H1 (cell line): ENCODE results near the gene EMC10. TPM values are rescaled to one million over a fixed set of nuclear protein-coding genes. Genes with fewer than 3 reads are reported as not detected.

Source experiments
- CTCF ChIA-PET: fragments of 300-600 bp; sonication (Branson Sonifier 250); formaldehyde crosslinking; loops from one replicate; lab custom pipeline; 2021; ENCODE audit not compliant: partially characterized antibody; lab: Charles Lee
- POLR2A ChIA-PET: fragments of 300-600 bp; sonication (Branson Sonifier 250); formaldehyde crosslinking; loops from one replicate; lab custom pipeline; 2021; ENCODE audit warnings: inconsistent platforms; ENCODE audit not compliant: partially characterized antibody; lab: Charles Lee
- DNase-seq, 2 experiments: peaks; one replicate each; pipeline versions ENCODE4 v3.0.0 to v3.0.0-alpha.2; 2010 to 2022; ENCODE audit warnings: low spot score in 2 of 2, low read depth in 1 of 2, mixed read lengths in 1 of 2
- FAIRE-seq: peaks from 2 replicates; lab custom pipeline; 2011; peaks lifted over from hg19 to GRCh38; lab: Jason Lieb, UNC
- H2AFZ ChIP-seq: 2 replicates; pipeline ENCODE4 v1.8.1; 2012; ENCODE audit warnings: low read length, inconsistent platforms
- H2AK5ac ChIP-seq: 2 replicates; pipeline ENCODE4 v1.6.1; 2013; ENCODE audit warnings: low read depth, low read length
- H2BK120ac ChIP-seq: replicated peaks from 2 replicates; pipeline ENCODE3; 2013; ENCODE audit warnings: low read depth, low read length, inconsistent platforms
- H2BK12ac ChIP-seq: 2 replicates; pipeline ENCODE4 v1.6.1; 2013; ENCODE audit warnings: low read depth, low read length
- H2BK15ac ChIP-seq: 2 replicates; pipeline ENCODE4 v1.6.1; 2013; ENCODE audit warnings: low read length
- H2BK20ac ChIP-seq: 2 replicates; pipeline ENCODE4 v1.6.1; 2013; ENCODE audit warnings: low read length
- H2BK5ac ChIP-seq: 2 replicates; pipeline ENCODE4 v1.6.1; 2013; ENCODE audit warnings: low read depth, low read length
- H3K14ac ChIP-seq: 2 replicates; pipeline ENCODE4 v1.6.1; 2013; ENCODE audit warnings: inconsistent platforms; ENCODE audit not compliant: insufficient read length
- H3K18ac ChIP-seq: 2 replicates; pipeline ENCODE4 v1.6.1; 2013; ENCODE audit warnings: low read length; ENCODE audit errors: extremely low read depth
- H3K23ac ChIP-seq: 2 replicates; pipeline ENCODE4 v1.6.1; 2013; ENCODE audit warnings: inconsistent platforms; ENCODE audit not compliant: insufficient read length
- H3K23me2 ChIP-seq: 2 replicates; pipeline ENCODE4 v1.6.1; 2013; ENCODE audit warnings: low read depth, low read length
- H3K27ac ChIP-seq: 2 replicates; pipeline ENCODE4 v1.6.1; 2011; ENCODE audit warnings: low read depth, low read length, inconsistent platforms
- H3K27me3 ChIP-seq, 4 experiments: replicated peaks in 1 of 4; 1 replicate in 1 of 4; 2 replicates in 3 of 4; pipeline versions ENCODE4 v1.6.1 to v1.8.1; 2011 to 2013; ENCODE audit warnings: low read length in 3 of 4, mild to moderate bottlenecking in 3 of 4, inconsistent platforms in 2 of 4, mixed read lengths in 2 of 4, moderate library complexity in 1 of 4; ENCODE audit not compliant: control insufficient read depth in 3 of 4, insufficient read depth in 3 of 4; ENCODE audit errors: extremely low read depth in 1 of 4
- H3K36me3 ChIP-seq, 4 experiments: 2 replicates each; pipeline versions ENCODE4 v1.6.1 to v1.8.1; 2011 to 2013; ENCODE audit warnings: mild to moderate bottlenecking in 4 of 4, low read length in 3 of 4, moderate library complexity in 2 of 4, control low read depth in 1 of 4, inconsistent platforms in 1 of 4; ENCODE audit not compliant: insufficient read depth in 4 of 4, control insufficient read depth in 2 of 4
- H3K4ac ChIP-seq: replicated peaks from 2 replicates; pipeline ENCODE3; 2013; ENCODE audit warnings: low read length, low read depth, mixed read lengths, inconsistent platforms; ENCODE audit not compliant: insufficient read length
- H3K4me1 ChIP-seq, 4 experiments: replicated peaks in 1 of 4; 1 replicate in 1 of 4; 2 replicates in 3 of 4; pipeline versions ENCODE4 v1.6.1 to v1.8.1; 2011 to 2013; ENCODE audit warnings: low read length in 3 of 4, inconsistent platforms in 2 of 4, mixed read lengths in 1 of 4; ENCODE audit not compliant: insufficient read depth in 4 of 4, control insufficient read depth in 3 of 4
- H3K4me2 ChIP-seq, 2 experiments: 2 replicates each; pipeline versions ENCODE4 v1.6.1 to v1.8.1; 2011 to 2013; ENCODE audit warnings: low read depth in 2 of 2, low read length in 2 of 2, control low read depth in 1 of 2, inconsistent platforms in 1 of 2, mild to moderate bottlenecking in 1 of 2; ENCODE audit not compliant: insufficient read depth in 1 of 2
- H3K4me3 ChIP-seq, 4 experiments: fragments of 200-600, 300-600 bp in 1 of 4; sonication (generic), shearing (Covaris generic), sonication (Bioruptor Twin) in 1 of 4; 2 replicates each; pipeline versions ENCODE4 v1.5.1 to v1.8.1; 2011 to 2016; ENCODE audit warnings: low read length in 4 of 4, low read depth in 3 of 4, control low read depth in 2 of 4, inconsistent platforms in 2 of 4, mild to moderate bottlenecking in 2 of 4, mixed read lengths in 1 of 4, moderate library complexity in 1 of 4; ENCODE audit not compliant: insufficient read depth in 2 of 4; ENCODE audit errors: extremely low read depth in 1 of 4
- H3K56ac ChIP-seq: replicated peaks from 2 replicates; pipeline ENCODE3; 2013; ENCODE audit warnings: low read depth, mild to moderate bottlenecking, mixed read lengths, low read length, inconsistent platforms; ENCODE audit not compliant: insufficient read length
- H3K79me1 ChIP-seq: 2 replicates; pipeline ENCODE4 v1.6.1; 2013; ENCODE audit warnings: low read depth, low read length, control low read depth
- H3K79me2 ChIP-seq, 2 experiments: 2 replicates each; pipeline versions ENCODE4 v1.6.1 to v1.8.1; 2012 to 2013; ENCODE audit warnings: low read length in 2 of 2, mild to moderate bottlenecking in 2 of 2, inconsistent platforms in 1 of 2; ENCODE audit not compliant: insufficient read depth in 2 of 2, control insufficient read depth in 1 of 2
- H3K9ac ChIP-seq, 4 experiments: replicated peaks in 1 of 4; 1 replicate in 1 of 4; 2 replicates in 3 of 4; pipeline versions ENCODE4 v1.6.1 to v1.8.1; 2011 to 2013; ENCODE audit warnings: low read depth in 3 of 4, low read length in 3 of 4, control low read depth in 2 of 4, mild to moderate bottlenecking in 2 of 4, moderate library complexity in 2 of 4, inconsistent platforms in 1 of 4; ENCODE audit errors: extremely low read depth in 1 of 4
- H3K9me3 ChIP-seq, 2 experiments: 2 replicates each; pipeline versions ENCODE4 v1.6.1 to v1.8.1; 2012 to 2013; ENCODE audit warnings: mild to moderate bottlenecking in 2 of 2, moderate library complexity in 2 of 2, control low read depth in 1 of 2, inconsistent platforms in 1 of 2, low read depth in 1 of 2, low read length in 1 of 2, mixed read lengths in 1 of 2; ENCODE audit not compliant: insufficient read depth in 2 of 2
- H4K20me1 ChIP-seq, 2 experiments: replicated peaks in 1 of 2; 2 replicates each; pipeline versions ENCODE3 to v1.8.1; 2011 to 2013; ENCODE audit warnings: inconsistent platforms in 2 of 2, low read length in 2 of 2, mild to moderate bottlenecking in 1 of 2; ENCODE audit not compliant: insufficient read depth in 2 of 2, control insufficient read depth in 1 of 2
- H4K5ac ChIP-seq: 2 replicates; pipeline ENCODE4 v1.6.1; 2013; ENCODE audit warnings: low read length, low read depth, mixed read lengths, inconsistent platforms; ENCODE audit not compliant: insufficient read length
- H4K8ac ChIP-seq: 2 replicates; pipeline ENCODE4 v1.8.0; 2013; ENCODE audit warnings: mild to moderate bottlenecking, moderate library complexity, low read length, inconsistent platforms; ENCODE audit not compliant: insufficient read depth; ENCODE audit errors: extremely low read depth
- H4K91ac ChIP-seq: replicated peaks from 2 replicates; pipeline ENCODE3; 2013; ENCODE audit warnings: low read length, mixed read lengths, inconsistent platforms; ENCODE audit not compliant: insufficient read length
- JUN ChIP-seq: IDR thresholded peaks from 2 replicates; pipeline ENCODE4 v1.6.1; 2011; ENCODE audit warnings: low read depth, mild to moderate bottlenecking, improper control_type of control experiment, low read length
- POLR2A ChIP-seq, 2 experiments: IDR thresholded peaks; 1 replicate in 1 of 2; 2 replicates in 1 of 2; pipeline ENCODE4 v1.6.1; 2011; ENCODE audit warnings: low read depth in 2 of 2, low read length in 2 of 2, mild to moderate bottlenecking in 2 of 2; ENCODE audit errors: control extremely low read depth in 1 of 2
- POLR2AphosphoS5 ChIP-seq: IDR thresholded peaks from 2 replicates; pipeline ENCODE4 v1.6.1; 2011; ENCODE audit warnings: low read depth, low read length
- TAF1 ChIP-seq: IDR thresholded peaks from 2 replicates; pipeline ENCODE4 v1.6.1; 2011; ENCODE audit warnings: mild to moderate bottlenecking, low read depth, low read length
- WGBS, 2 experiments: shearing (Covaris generic) in 1 of 2; methylation state at CpG; one replicate each; pipeline versions ENCODE4 v1.1.6 to v1.1.7; 2013 to 2015; ENCODE audit warnings: low lambda C conversion rate in 2 of 2, mixed read lengths in 2 of 2, inconsistent platforms in 1 of 2, low coverage in 1 of 2, missing lambda C conversion rate in 1 of 2; ENCODE audit not compliant: insufficient replicate concordance in 2 of 2, insufficient coverage in 1 of 2, insufficient read length in 1 of 2; ENCODE audit errors: extremely low coverage in 1 of 2, missing lambda C conversion rate in 1 of 2; 5-methylcytosine and 5-hydroxymethylcytosine counted together
- polyA plus RNA-seq, 7 experiments: library from polyadenylated mRNA; depleted of rRNA in 3 of 7; stranded (reverse) in 5 of 7; unstranded in 2 of 7; fragments of >200 nt in 5 of 7; fragments of 200-250 nt in 2 of 7; gene quantifications; 1 replicate in 5 of 7; 2 replicates in 1 of 7; 4 replicates in 1 of 7; pipeline versions ENCODE4 v1.2.1 to v1.2.3, GENCODE V29; 2011 to 2013; ENCODE audit warnings: missing spikeins in 2 of 7, mixed read lengths in 2 of 7
- total RNA-seq: library from RNA; stranded (reverse); fragmentation: NEBNext Ultra II Directional; extraction: Animal tissue kit (Norgen Biotek cat#: 25700); gene quantifications from 2 replicates; pipeline ENCODE4 v1.2.1, GENCODE V29; 2021

EMC10 gene
- total and polyA plus RNA-seq, 2 of the 8 experiments (the other 6 are each of a cell fraction or from before 2014, with no cell fraction given) = 77.6 to 103 TPM

DNA sequence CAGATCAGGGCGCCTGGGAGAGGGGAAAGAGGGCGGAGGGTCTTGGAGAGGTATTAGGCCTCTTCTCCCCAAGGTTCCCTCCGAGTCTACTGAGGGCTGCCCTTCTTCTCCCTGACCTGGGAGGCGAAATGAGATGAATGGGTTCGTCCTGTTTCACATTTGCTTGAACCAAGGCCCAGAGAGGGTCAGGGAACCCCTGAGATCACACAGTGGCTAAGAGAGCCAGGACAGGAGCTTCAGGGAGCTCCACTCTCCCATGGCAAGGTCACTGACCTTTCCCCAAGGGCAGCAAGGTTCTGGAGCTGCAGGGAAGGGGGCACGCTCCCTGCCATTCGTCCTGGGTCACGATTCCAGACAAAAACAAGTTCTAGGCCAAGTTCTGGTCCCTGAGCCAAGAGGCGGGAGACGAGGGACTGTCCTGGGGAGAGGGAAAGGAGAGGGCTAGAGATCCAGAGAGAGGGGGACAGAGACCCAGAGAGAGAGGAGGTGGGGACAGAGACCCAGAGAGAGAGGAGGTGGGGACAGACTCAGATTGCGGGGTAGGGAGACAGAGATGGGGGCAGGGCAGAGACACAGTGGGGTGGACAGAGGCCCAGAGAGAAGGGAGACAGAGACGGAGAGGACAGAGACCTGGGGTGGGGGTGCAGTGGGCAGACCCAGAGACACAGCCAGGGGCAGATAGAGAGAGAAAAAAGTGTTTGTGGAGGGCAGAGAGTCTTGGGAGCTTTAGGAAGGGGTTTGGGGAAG, 36.9 kb downstream of the EMC10 start:
- Histone ChIP-seq H2BK12ac (no peak overlapping the region), H3K4me1 (peaks cover 0 to 6% (median 4%) of the 10 kb centered on the region in 4 experiments; a peak in 4 of 7 replicates), H3K9ac (no peak overlapping the region; a peak in 1 of 7 replicates), H3K56ac (no peak overlapping the region), H3K18ac (no peak overlapping the region), H4K20me1 (peaks cover 1 to 3% of the 10 kb centered on the region in 2 experiments), H2BK5ac (no peak overlapping the region), H3K4ac (no peak overlapping the region), H3K14ac (no peak overlapping the region), H3K36me3 (peaks cover 0 to 9% (median 0%) of the 10 kb centered on the region in 4 experiments; a peak in 2 of 8 replicates), H3K9me3 (no peaks in the 10 kb centered on the region; a peak in 1 of 4 replicates), H3K4me3 (no peak overlapping the region), H3K79me1 (no peaks in the 10 kb centered on the region), H4K91ac (no peak overlapping the region), H2AFZ (no peak overlapping the region), H2AK5ac (no peak overlapping the region), H3K23me2 (no peaks in the 10 kb centered on the region; the same call in 1 of the 2 replicates), H4K5ac (no peak overlapping the region), H4K8ac (no peak overlapping the region), H2BK15ac (no peak overlapping the region), H2BK120ac (no peak overlapping the region), H3K23ac (no peak overlapping the region), H3K27ac (no peak overlapping the region), H2BK20ac (no peak overlapping the region), H3K4me2 (no peak overlapping the region), H3K27me3 (peaks cover 0 to 19% (median 12%) of the 10 kb centered on the region in 4 experiments; a peak in 6 of 7 replicates), H3K79me2 (no peaks in the 10 kb centered on the region)
- POLR2A ChIA-PET = interaction anchor here (1.3 kb wide), 1 partner anchor 280 kb away, joined by 3 read pairs; no protein-coding TSS in a partner anchor
- TF ChIP-seq JUN (no peak), TAF1 (no peak), POLR2AphosphoS5 (no peak), POLR2A (IDR thresholded peaks at IDR 0.05; ENCODE audit: control extremely low read depth in 1 of 2, low read depth in 2 of 2, low read length in 2 of 2) (no peak)
- CTCF ChIA-PET = interaction anchor here (0.6 to 19.3 kb wide), 4 partner anchors 24 to 171 kb away, joined by 3 to 206 read pairs (median 4); no protein-coding TSS in a partner anchor
- FAIRE-seq = no peak
- WGBS, 2 experiments = 84% methylated on average over 10 of the region's 12 CpGs; no CpG with 5 or more reads in 1 of the 2 experiments
- DNase-seq = no peak
